SW 1271 (cell line): ENCODE measurements around the gene CPD.
"Not testable (repeated sequence)": the region's sequence is repeated elsewhere in the genome, so short reads cannot be mapped to it uniquely, and the experiment has no call there.

Source experiments
- DNase-seq, 2 experiments: peaks; one replicate each; lab custom pipeline; 2025; lab: John Stamatoyannopoulos, UW

CPD gene

GRCh38 chr17:30427611-30428010, 48.9 kb downstream of the CPD start:
- no peak for DNase-seq

- DNase-seq, result no peak
These were observed 50.4 kb downstream of the CPD start for GRCh38 chr17:30429155-30429554.

GRCh38 chr17:30433514-30433913, 54.8 kb downstream of the CPD start:
- peak in 1 of 2 experiments; percentile 56 for DNase-seq

- DNase-seq, result no peak
These were observed 58.0 kb downstream of the CPD start for GRCh38 chr17:30436729-30437128.

GRCh38 chr17:30443721-30444120, 65.0 kb downstream of the CPD start:
- no peak for DNase-seq

GRCh38 chr17:30446640-30447039, 67.9 kb downstream of the CPD start:
- not testable (repeated sequence) for DNase-seq

- DNase-seq, result no peak
These were observed 70.8 kb downstream of the CPD start for GRCh38 chr17:30449480-30449879.

- DNase-seq, result no peak
These were observed 71.6 kb downstream of the CPD start for GRCh38 chr17:30450125-30451027.

- DNase-seq, result no peak
These were observed 75.9 kb downstream of the CPD start for GRCh38 chr17:30454635-30455034.

GRCh38 chr17:30458371-30458770, 79.6 kb downstream of the CPD start:
- no peak for DNase-seq

GRCh38 chr17:30458797-30459413, 80.2 kb downstream of the CPD start:
- not testable (repeated sequence) for DNase-seq

GRCh38 chr17:30468465-30468864, 89.7 kb downstream of the CPD start:
- no peak for DNase-seq

GRCh38 chr17:30472238-30472890, 93.6 kb downstream of the CPD start:
- DNase-seq, result no peak

GRCh38 chr17:30475206-30475605, 96.5 kb downstream of the CPD start:
- DNase-seq, result no peak

GRCh38 chr17:30476726-30477082, 98.0 kb downstream of the CPD start:
- DNase-seq, result no peak

GRCh38 chr17:30477083-30477773, 98.5 kb downstream of the CPD start, which contains the start of gene GOSR1:
GOSR1 (plus strand) TSS chr17:30477408; CDS start chr17:30477434, 26 bp downstream.
- DNase-seq, result peak; percentile 82 to 94

- DNase-seq, result peak in 1 of 2 experiments; percentile 42
These were observed 99.0 kb downstream of the CPD start for GRCh38 chr17:30477774-30478115.

GRCh38 chr17:30482555-30482954, 103.8 kb downstream of the CPD start:
- DNase-seq, result no peak

- DNase-seq, result no peak
These were observed 104.4 kb downstream of the CPD start for GRCh38 chr17:30483159-30483558.

- DNase-seq, result no peak
These were observed 115.1 kb downstream of the CPD start for GRCh38 chr17:30493780-30494179.

GRCh38 chr17:30495586-30495985, 116.9 kb downstream of the CPD start:
- no peak for DNase-seq

- no peak for DNase-seq
These were observed 124.8 kb downstream of the CPD start for GRCh38 chr17:30503558-30503957.
